Duodenal mucosa (tissue), 2 donors: ENCODE data around the gene SPCS1.

Experiments
- H3K27ac ChIP-seq: one replicate; pipeline ENCODE4 v1.7.0; 2013; ENCODE audit warnings: low read depth, low read length
- H3K27me3 ChIP-seq, 2 donors: one replicate each; pipeline ENCODE4 v1.7.0; 2013; ENCODE audit warnings: low read length in 2 of 2, control low read depth in 1 of 2; ENCODE audit not compliant: insufficient read depth in 2 of 2, control insufficient read depth in 1 of 2
- H3K36me3 ChIP-seq, 2 donors: one replicate each; pipeline ENCODE4 v1.7.0; 2013; ENCODE audit warnings: low read length in 2 of 2, control low read depth in 1 of 2; ENCODE audit not compliant: insufficient read depth in 2 of 2, control insufficient read depth in 1 of 2
- H3K4me1 ChIP-seq, 2 donors: one replicate each; pipeline ENCODE4 v1.7.0; 2013; ENCODE audit warnings: low read length in 2 of 2, control low read depth in 1 of 2; ENCODE audit not compliant: insufficient read depth in 2 of 2, control insufficient read depth in 1 of 2
- H3K4me3 ChIP-seq, 2 donors: one replicate each; pipeline ENCODE4 v1.7.0; 2013; ENCODE audit warnings: low read length in 2 of 2, low read depth in 1 of 2
- H3K9ac ChIP-seq, 2 donors: one replicate each; pipeline ENCODE4 v1.7.0; 2013; ENCODE audit warnings: low read length in 2 of 2, low read depth in 1 of 2
- H3K9me3 ChIP-seq, 2 donors: one replicate each; pipeline ENCODE4 v1.7.0; 2013; ENCODE audit warnings: low read length in 2 of 2, control low read depth in 1 of 2; ENCODE audit not compliant: control insufficient read depth in 1 of 2

SPCS1 gene

DNA sequence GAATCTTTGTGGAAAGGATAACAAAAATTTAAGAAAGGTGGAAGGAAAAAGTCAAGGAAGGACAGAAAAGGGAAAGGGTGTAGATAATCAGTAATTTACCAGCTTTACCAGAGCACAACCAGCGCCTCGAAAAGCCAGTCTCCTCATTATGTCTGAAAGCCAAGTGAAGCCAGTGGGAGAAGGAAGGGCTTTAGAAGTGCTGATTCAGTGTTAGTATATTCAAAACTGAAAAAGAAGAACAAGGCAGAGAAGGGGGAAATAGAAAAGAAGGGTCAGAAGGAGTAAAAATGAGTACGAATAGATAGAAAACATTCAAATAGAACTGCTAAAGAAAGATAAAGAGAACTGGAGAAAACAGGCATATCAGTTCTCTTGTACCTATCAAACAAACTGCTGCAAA, 24.3 kb upstream of the SPCS1 start:
- no peak overlapping the region for H3K4me3 ChIP-seq
- no peaks in the 10 kb centered on the region for H3K9me3 ChIP-seq
- peaks cover 30 to 36% of the 10 kb centered on the region in 2 donors for H3K4me1 ChIP-seq
- H3K27me3 ChIP-seq, result no peaks in the 10 kb centered on the region
- no peak overlapping the region for H3K9ac ChIP-seq
- H3K36me3 ChIP-seq, result peaks cover 16 to 30% of the 10 kb centered on the region in 2 donors
- no peak overlapping the region for H3K27ac ChIP-seq

DNA sequence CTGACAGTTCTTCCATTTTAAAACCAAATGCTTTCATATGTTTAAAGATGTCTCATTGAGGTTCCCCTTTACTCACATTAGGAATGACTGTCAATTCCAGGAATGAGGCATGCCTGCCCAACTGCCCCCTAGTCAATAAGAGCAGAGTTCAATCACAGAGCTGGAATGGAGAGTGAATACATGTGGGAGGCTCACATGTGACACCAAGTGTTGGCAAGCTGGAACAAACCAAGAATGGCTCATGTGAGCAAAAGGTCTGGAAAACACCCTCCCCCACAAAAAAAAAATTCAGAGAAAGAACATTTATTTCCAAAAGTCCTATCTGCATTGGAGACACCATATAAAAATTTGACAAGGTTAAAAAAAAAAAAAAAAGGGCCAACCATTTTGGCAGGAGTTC, 23.9 kb upstream of the SPCS1 start:
- Histone ChIP-seq H3K4me3 (no peak overlapping the region), H3K36me3 (peaks cover 16 to 26% of the 10 kb centered on the region in 2 donors)

DNA sequence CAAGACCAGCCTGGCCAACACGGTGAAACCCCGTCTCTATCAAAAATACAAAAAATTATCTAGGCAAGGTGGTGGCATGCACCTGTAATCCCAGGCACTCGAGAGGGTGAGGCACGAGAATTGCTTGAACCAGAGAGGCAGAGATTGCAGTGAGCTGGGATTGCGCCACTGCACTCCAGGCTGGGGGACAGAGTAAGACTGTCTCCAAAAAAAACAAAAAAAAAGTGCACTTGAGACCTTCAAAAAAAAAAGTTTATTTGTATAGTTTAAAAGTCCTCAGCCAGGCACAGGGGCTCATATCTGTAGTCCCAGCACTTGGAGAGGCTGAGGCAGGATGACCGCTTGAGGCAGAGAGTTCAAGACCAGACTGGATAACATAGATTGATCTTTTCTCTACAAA, 22.3 kb upstream of the SPCS1 start:
- Histone ChIP-seq H3K27me3 (no peaks in the 10 kb centered on the region), H3K27ac (no peak overlapping the region), H3K9me3 (no peaks in the 10 kb centered on the region), H3K9ac (no peak overlapping the region), H3K36me3 (peaks cover 21 to 26% of the 10 kb centered on the region in 2 donors), H3K4me3 (no peak overlapping the region), H3K4me1 (peaks cover 45 to 53% of the 10 kb centered on the region in 2 donors)

More for the DNA sequence above, 23.9 kb upstream of the SPCS1 start:
- Histone ChIP-seq H3K9ac (peak overlapping the region in 1 of 2 donors; percentile 9), H3K27ac (no peak overlapping the region), H3K4me1 (peaks cover 34 to 40% of the 10 kb centered on the region in 2 donors), H3K27me3 (no peaks in the 10 kb centered on the region), H3K9me3 (no peaks in the 10 kb centered on the region)

DNA sequence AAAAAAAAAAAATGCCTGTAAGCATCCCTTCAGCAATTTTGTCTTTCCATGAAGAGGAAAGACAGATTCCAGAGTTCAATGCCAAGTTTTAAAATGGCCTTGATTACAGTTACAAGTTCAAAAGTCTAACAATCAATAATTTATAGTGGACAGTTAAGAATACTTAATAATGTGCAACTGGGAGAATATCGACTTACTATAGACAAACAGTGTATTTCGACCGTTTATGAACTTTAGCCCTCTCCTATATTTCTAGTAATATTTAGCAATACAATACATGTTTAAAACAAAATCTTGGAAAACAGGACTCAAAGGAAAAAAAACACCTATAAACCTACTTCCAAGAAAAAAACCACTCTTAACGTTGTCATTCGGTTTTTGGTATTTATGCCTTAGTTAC, 21.7 kb upstream of the SPCS1 start:
- H3K4me1 ChIP-seq, result peaks cover 49 to 51% of the 10 kb centered on the region in 2 donors
- H3K36me3 ChIP-seq, result peaks cover 21 to 26% of the 10 kb centered on the region in 2 donors

DNA sequence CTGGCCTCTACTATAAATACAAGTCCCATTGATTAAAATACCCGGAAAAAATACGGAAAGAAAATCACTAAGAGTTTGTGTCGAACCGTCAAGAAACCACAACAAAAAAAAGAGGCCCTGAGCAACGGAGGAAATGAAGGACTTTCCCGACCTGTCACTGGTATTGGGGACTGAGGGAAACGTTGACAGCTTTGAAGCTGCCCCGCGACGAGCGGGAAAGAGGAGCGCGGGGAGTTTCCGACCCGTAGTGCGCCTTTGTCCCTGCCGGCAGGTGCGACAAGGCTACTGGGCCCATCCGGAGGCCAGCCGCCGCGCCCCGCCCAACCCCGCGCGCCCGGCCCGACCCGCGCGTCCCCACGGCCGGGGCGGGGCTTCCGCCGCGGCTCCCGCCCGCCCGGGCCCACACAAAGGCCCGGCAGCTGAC, 20.6 kb upstream of the SPCS1 start:
- Histone ChIP-seq H3K27me3 (no peaks in the 10 kb centered on the region), H3K4me3 (peak overlapping the region; percentile 80 to 83), H3K9me3 (no peaks in the 10 kb centered on the region), H3K9ac (peak overlapping the region; percentile 63 to 84), H3K27ac (peak overlapping the region; percentile 98), H3K4me1 (peaks cover 41 to 49% of the 10 kb centered on the region in 2 donors), H3K36me3 (peaks cover 29 to 31% of the 10 kb centered on the region in 2 donors)

More for the DNA sequence above, 21.7 kb upstream of the SPCS1 start:
- Histone ChIP-seq H3K4me3 (peak overlapping the region; percentile 80 to 83), H3K9ac (peak overlapping the region; percentile 13 to 84), H3K27me3 (no peaks in the 10 kb centered on the region), H3K27ac (no peak overlapping the region), H3K9me3 (no peaks in the 10 kb centered on the region)

DNA sequence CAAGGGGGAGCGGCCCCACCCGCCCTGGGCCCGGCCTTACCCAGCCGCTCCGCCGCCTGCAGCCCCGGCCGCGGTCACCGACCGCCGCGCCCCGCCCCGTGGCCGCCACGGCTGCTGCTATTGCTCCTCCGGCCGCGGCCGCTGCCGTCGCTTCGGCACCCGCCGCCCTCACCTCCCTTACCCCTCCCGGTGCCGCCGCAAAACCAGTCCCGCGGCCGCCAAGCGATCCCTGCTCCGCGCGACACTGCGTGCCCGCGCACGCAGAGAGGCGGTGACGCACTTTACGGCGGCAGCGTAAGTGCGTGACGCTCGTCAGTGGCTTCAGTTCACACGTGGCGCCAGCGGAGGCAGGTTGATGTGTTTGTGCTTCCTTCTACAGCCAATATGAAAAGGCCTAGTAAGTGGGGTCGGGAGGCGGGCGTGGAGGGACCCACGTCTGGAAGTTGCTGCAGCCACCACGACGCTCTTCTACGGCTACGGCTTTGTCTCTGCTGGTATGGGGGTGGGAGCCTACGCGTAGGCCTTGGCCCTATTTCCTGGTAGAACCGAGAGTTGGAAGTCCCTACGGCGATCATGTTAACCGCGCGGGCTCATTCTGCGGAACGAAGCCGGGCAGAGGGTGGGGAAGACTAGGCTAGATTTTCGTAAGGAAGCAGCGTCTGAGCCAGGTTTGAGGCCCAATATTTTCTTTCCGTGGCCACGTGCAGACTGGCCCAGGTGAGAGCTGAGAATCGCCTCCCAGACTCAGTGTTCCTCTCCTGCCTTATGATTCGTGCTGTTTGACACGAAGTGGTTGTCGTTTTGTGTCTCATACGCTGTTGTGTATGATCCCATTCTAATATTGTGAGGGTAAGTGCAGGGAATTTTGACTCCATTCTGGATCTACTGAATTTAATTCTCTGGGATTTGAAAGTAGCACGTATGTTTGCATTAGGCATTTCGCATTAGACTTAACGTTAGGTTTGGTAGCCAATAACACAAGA, 19.9 kb upstream of the SPCS1 start, which contains the start of the genes GNL3 and PBRM1:
Gene GNL3 (plus strand): TSS at position 324 of the 983 bp plus-strand sequence. CDS start 61 bp downstream, at position 385.
Gene PBRM1 (minus strand): TSS at position 205 of the 983 bp plus-strand sequence.
- peaks cover 35 to 38% of the 10 kb centered on the region in 2 donors for H3K36me3 ChIP-seq
- H3K9me3 ChIP-seq, result no peaks in the 10 kb centered on the region
- H3K4me1 ChIP-seq, result peaks cover 41 to 49% of the 10 kb centered on the region in 2 donors
- H3K4me3 ChIP-seq, result peak within 1 kb of the TSS; percentile 85 to 99
- H3K27ac ChIP-seq, result peak within 1 kb of the TSS; percentile 98
- H3K9ac ChIP-seq, result peak within 1 kb of the TSS; percentile 87 to 88
- no peaks in the 10 kb centered on the region for H3K27me3 ChIP-seq

DNA sequence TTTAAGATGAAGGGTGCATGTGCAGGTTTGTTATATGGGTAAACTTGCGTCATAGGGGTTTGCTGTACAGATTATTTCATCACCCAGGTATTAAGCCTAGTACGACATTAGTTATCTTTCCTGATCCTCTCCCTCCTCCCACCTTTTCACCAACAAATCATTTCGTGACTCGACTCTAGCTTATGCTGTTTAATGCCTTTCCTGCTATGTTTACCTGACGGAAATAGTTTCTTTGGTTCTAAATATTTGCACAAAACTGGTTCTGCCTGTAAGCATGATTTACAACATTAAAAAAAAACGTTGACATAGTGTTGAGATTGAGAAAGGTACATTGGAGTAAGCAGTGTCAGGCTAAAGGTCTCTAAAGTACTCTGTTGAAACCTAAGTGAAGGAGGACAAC, 17.6 kb upstream of the SPCS1 start:
- Histone ChIP-seq H3K36me3 (peaks cover 48 to 60% of the 10 kb centered on the region in 2 donors), H3K27ac (no peak overlapping the region), H3K4me3 (no peak overlapping the region), H3K4me1 (peaks cover 27 to 38% of the 10 kb centered on the region in 2 donors), H3K27me3 (no peaks in the 10 kb centered on the region), H3K9ac (no peak overlapping the region), H3K9me3 (no peaks in the 10 kb centered on the region)

DNA sequence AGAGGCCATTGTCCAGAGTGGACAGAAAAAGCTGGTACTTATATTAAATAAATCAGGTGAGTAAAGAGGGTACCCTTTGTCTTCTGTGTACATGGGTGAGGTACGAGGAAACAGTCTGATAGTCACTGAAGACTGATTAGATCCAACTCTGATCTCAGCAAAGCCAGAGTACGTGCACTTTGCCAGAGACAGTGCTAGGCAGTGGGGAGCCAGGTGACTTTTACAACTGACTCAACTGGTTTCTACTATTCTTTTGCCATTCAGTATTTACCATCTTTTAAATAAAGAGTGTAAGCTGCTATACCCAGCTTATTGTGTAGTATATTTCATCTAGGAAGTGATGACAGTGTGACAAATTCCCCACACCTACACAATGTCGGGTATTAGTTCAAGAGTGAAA, 16.8 kb upstream of the SPCS1 start:
- Histone ChIP-seq H3K27ac (no peak overlapping the region), H3K36me3 (peaks cover 56 to 67% of the 10 kb centered on the region in 2 donors), H3K4me3 (no peak overlapping the region), H3K4me1 (peaks cover 25 to 29% of the 10 kb centered on the region in 2 donors), H3K9me3 (no peaks in the 10 kb centered on the region), H3K9ac (no peak overlapping the region), H3K27me3 (no peaks in the 10 kb centered on the region)

DNA sequence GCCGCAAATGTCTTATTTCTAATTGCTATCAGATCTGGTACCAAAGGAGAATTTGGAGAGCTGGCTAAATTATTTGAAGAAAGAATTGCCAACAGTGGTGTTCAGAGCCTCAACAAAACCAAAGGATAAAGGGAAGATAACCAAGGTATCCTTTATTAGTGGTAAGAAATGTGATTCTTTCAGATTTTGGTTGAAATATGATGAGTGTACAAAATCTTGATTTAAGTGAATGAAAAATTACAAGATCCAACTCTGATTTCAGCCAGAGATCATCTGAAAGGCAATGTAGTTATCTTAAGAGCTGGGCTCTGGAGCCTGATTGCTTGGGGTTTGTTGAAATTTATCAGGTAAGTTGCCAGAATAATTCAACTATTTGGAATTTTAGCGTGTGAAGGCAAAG, 15.3 kb upstream of the SPCS1 start:
- Histone ChIP-seq H3K27ac (no peak overlapping the region), H3K9ac (no peak overlapping the region)

DNA sequence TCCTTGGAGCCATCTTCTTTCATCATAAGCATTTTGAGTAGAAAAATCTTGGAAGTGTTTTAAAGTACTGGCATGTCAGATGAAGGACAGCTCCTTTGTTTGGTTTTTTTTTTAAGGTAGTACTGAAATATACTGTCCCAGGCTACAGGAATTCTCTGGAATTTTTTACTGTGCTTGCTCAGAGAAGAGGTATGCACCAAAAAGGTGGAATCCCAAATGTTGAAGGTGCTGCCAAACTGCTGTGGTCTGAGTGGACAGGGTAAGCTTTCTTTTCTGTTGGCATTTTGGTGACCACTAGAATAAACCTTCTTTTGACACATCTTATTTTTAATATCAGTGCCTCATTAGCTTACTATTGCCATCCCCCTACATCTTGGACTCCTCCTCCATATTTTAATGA, 12.8 kb upstream of the SPCS1 start:
- Histone ChIP-seq H3K36me3 (peaks cover 77 to 93% of the 10 kb centered on the region in 2 donors), H3K9me3 (no peaks in the 10 kb centered on the region), H3K27ac (no peak overlapping the region), H3K9ac (no peak overlapping the region), H3K4me3 (no peak overlapping the region), H3K4me1 (peaks cover 2 to 5% of the 10 kb centered on the region in 2 donors), H3K27me3 (no peaks in the 10 kb centered on the region)

More for the DNA sequence above, 15.3 kb upstream of the SPCS1 start:
- Histone ChIP-seq H3K4me3 (no peak overlapping the region), H3K36me3 (peaks cover 67 to 80% of the 10 kb centered on the region in 2 donors), H3K27me3 (no peaks in the 10 kb centered on the region), H3K4me1 (peaks cover 18 to 22% of the 10 kb centered on the region in 2 donors), H3K9me3 (no peaks in the 10 kb centered on the region)
